K562 (cell line): ENCODE data around the gene MS4A6E. TPM values are rescaled to one million over a fixed set of nuclear protein-coding genes. Genes with fewer than 3 reads are reported as not detected.

Experiments used
- ATAC-seq: fragments of 200-7000 bp; cut with Tn5 transposase; 3 replicates; pipeline ENCODE4 v1.9.1; 2020; ENCODE audit warnings: moderate library complexity
- BruUV-seq: library from RNA; stranded (reverse); fragments of 400-500 nt; replicated peaks from 2 replicates; lab custom pipeline; 2021; lab: Mats Ljungman, UMichigan
- CTCF ChIA-PET: fragments of 300-600 bp; formaldehyde crosslinking; extraction: SDS; loops from one replicate; lab custom pipeline; 2021; ENCODE audit warnings: low intra/inter-chr PET ratio; lab: Yijun Ruan, JAX
- POLR2A ChIA-PET: fragments of 300-600, 350-650 bp; sonication (Branson Sonifier 250); formaldehyde crosslinking; extraction: SDS; loops from one replicate; lab custom pipeline; 2021; ENCODE audit warnings: antibody characterized with exemption, inconsistent platforms; lab: Yijun Ruan, JAX
- DNase-seq, 4 experiments: peaks; one replicate each; pipeline versions ENCODE4 v3.0.0 to v3.0.0-alpha.2; 2011 to 2018; ENCODE audit warnings: low spot score in 3 of 4, mixed read lengths in 3 of 4; ENCODE audit errors: extremely low read depth in 1 of 4
- FAIRE-seq: peaks from 2 replicates; lab custom pipeline; 2011; peaks lifted over from hg19 to GRCh38; lab: Jason Lieb, UNC
- H2AFZ ChIP-seq: 2 replicates; pipeline ENCODE4 v1.6.0; 2011; ENCODE audit warnings: low read depth, low read length, control low read depth, inconsistent platforms
- H3K27ac ChIP-seq: fragments of 200-600 bp; 3 replicates; pipeline ENCODE4 v1.8.0; 2011; ENCODE audit warnings: low read depth, mild to moderate bottlenecking, control low read depth, inconsistent platforms, low read length, moderate library complexity, mixed read lengths; ENCODE audit errors: extremely low read depth
- H3K27me3 ChIP-seq, 2 experiments: fragments of 300-600 bp in 1 of 2; 2 replicates in 1 of 2; 3 replicates in 1 of 2; pipeline versions ENCODE4 v1.6.0 to v1.8.0; 2011; ENCODE audit warnings: inconsistent platforms in 2 of 2, low read length in 2 of 2, mild to moderate bottlenecking in 1 of 2, mixed read lengths in 1 of 2, moderate library complexity in 1 of 2; ENCODE audit not compliant: control insufficient read depth in 2 of 2, insufficient read depth in 2 of 2
- H3K36me3 ChIP-seq: fragments of 300-600 bp; 3 replicates; pipeline ENCODE4 v1.8.0; 2011; ENCODE audit warnings: mild to moderate bottlenecking, low read length, inconsistent platforms; ENCODE audit not compliant: control insufficient read depth, insufficient read depth
- H3K4me1 ChIP-seq, 2 experiments: fragments of 200-600 bp in 1 of 2; replicated peaks in 1 of 2; 2 replicates in 1 of 2; 3 replicates in 1 of 2; pipeline versions ENCODE4 v1.5.1 to v1.8.0; 2011; ENCODE audit warnings: inconsistent platforms in 2 of 2, low read length in 2 of 2, mild to moderate bottlenecking in 1 of 2, mixed read lengths in 1 of 2, moderate library complexity in 1 of 2; ENCODE audit not compliant: control insufficient read depth in 2 of 2, insufficient read depth in 2 of 2
- H3K4me2 ChIP-seq: 2 replicates; pipeline ENCODE4 v1.6.1; 2011; ENCODE audit warnings: low read length, control low read depth, inconsistent platforms, mixed read lengths; ENCODE audit not compliant: insufficient read depth
- H3K4me3 ChIP-seq: fragments of 200-600 bp; sonication (generic), shearing (Covaris generic); 2 replicates; pipeline ENCODE4 v1.5.1; 2016; ENCODE audit warnings: control low read depth, inconsistent platforms
- H3K79me2 ChIP-seq: fragments of 200-600 bp; 3 replicates; pipeline ENCODE4 v1.8.0; 2011; ENCODE audit warnings: low read length, inconsistent platforms; ENCODE audit not compliant: control insufficient read depth, insufficient read depth
- H3K9ac ChIP-seq, 2 experiments: 2 replicates each; pipeline versions ENCODE4 v1.6.0 to v1.6.1; 2011; ENCODE audit warnings: low read depth in 2 of 2, low read length in 2 of 2, control low read depth in 1 of 2, inconsistent platforms in 1 of 2, mild to moderate bottlenecking in 1 of 2, mixed read lengths in 1 of 2; ENCODE audit not compliant: insufficient read depth in 1 of 2
- H3K9me1 ChIP-seq: one replicate; pipeline ENCODE4 v1.6.0; 2011; ENCODE audit warnings: inconsistent platforms, mild to moderate bottlenecking, low read length, moderate library complexity; ENCODE audit not compliant: control insufficient read depth, insufficient read depth
- H3K9me3 ChIP-seq: replicated peaks from 2 replicates; pipeline ENCODE4 v1.5.1; 2011; ENCODE audit warnings: low read depth, low read length, inconsistent platforms; ENCODE audit not compliant: control insufficient read depth, insufficient read depth
- H4K20me1 ChIP-seq: replicated peaks from 2 replicates; pipeline ENCODE4 v1.6.1; 2011; ENCODE audit warnings: low read length, inconsistent platforms, mixed read lengths; ENCODE audit not compliant: control insufficient read depth, insufficient read depth
- ATF7 ChIP-seq: fragments of 450-650 bp; IDR thresholded peaks from 2 replicates; pipeline ENCODE4 v1.7.1; 2014; ENCODE audit warnings: mild to moderate bottlenecking, moderate library complexity
- DIDO1 ChIP-seq: fragments of 450-650 bp; IDR thresholded peaks from 2 replicates; pipeline ENCODE4 v1.6.1; 2016; ENCODE audit warnings: low read depth, missing biosample characterization, missing genetic modification characterization
- ETV6 ChIP-seq, 3 experiments: fragments of 150-350 bp in 1 of 3; sonication (generic) in 1 of 3; formaldehyde crosslinking in 1 of 3; IDR thresholded peaks; 2 replicates each; pipeline versions ENCODE4 v1.6.1 to v1.8.0; 2014 to 2022; ENCODE audit warnings: borderline replicate concordance in 2 of 3, low read depth in 2 of 3, antibody characterized with exemption in 1 of 3, low read length in 1 of 3, mild to moderate bottlenecking in 1 of 3, missing genetic modification reagents in 1 of 3
- FUS ChIP-seq: fragments of 200-400 bp; formaldehyde crosslinking; optimal IDR thresholded peaks from 2 replicates; pipeline ENCODE3; 2017; ENCODE audit warnings: low read depth, low read length
- KDM2B ChIP-seq: fragments of 250-450 bp; sonication (Bioruptor Pico); IDR thresholded peaks from 2 replicates; pipeline ENCODE4 v1.8.0; 2021; ENCODE audit warnings: mild to moderate bottlenecking, moderate library complexity
- NCOR1 ChIP-seq: fragments of 450-650 bp; IDR thresholded peaks from 2 replicates; pipeline ENCODE4 v1.6.1; 2016; ENCODE audit warnings: mild to moderate bottlenecking, moderate library complexity
- NRF1 ChIP-seq, 2 experiments: fragments of 450-650 bp; IDR thresholded peaks in 1 of 2; conservative IDR thresholded peaks in 1 of 2; 2 replicates each; pipeline ENCODE4 v1.6.1; 2014; ENCODE audit warnings: mild to moderate bottlenecking in 2 of 2
- SMARCC2 ChIP-seq: fragments of 450-650 bp; IDR thresholded peaks from 2 replicates; pipeline ENCODE4 v1.6.1; 2017; ENCODE audit warnings: antibody characterized with exemption, moderate library complexity, mild to moderate bottlenecking, low read depth
- ZNF583 ChIP-seq: fragments of 250-450 bp; sonication (Bioruptor Pico); IDR thresholded peaks from 2 replicates; pipeline ENCODE4 v1.4.0; 2020
- ZNF75A ChIP-seq: fragments of 450-650 bp; formaldehyde crosslinking; IDR thresholded peaks from 2 replicates; pipeline ENCODE4 v1.4.0; 2020; ENCODE audit warnings: mild to moderate bottlenecking
- WGBS: fragments of 100-300 bp; shearing (Covaris generic); methylation state at CpG from one replicate; pipeline ENCODE4 v1.1.6; 2016; ENCODE audit warnings: low coverage, mixed read lengths; ENCODE audit not compliant: insufficient coverage; ENCODE audit errors: missing lambda C conversion rate; 5-methylcytosine and 5-hydroxymethylcytosine counted together
- in situ Hi-C: fragments of 300-500 bp; cut with MboI; formaldehyde crosslinking; loops from 4 replicates; pipeline ENCODE4 v1.15.0; 2018; ENCODE audit warnings: inconsistent platforms, mixed read lengths
- intact Hi-C: fragments of 100-400 bp; cut with micrococcal nuclease; formaldehyde crosslinking; loops from 2 replicates; pipeline ENCODE4 v1.14.2; 2022
- polyA plus RNA-seq, 8 experiments: library from polyadenylated mRNA; depleted of rRNA in 4 of 8; stranded (reverse) in 5 of 8; unstranded in 3 of 8; fragments of >200 nt; fragmentation: Nextera tagmentation in 2 of 8; fragmentation: Illumina TruSeq in 1 of 8; extraction: Ambion mirVana in 2 of 8; extraction: Trizol in 1 of 8; gene quantifications; 2 replicates each; pipeline versions ENCODE4 v1.2.1 to v1.2.3, GENCODE V29; 2011 to 2014; ENCODE audit warnings: inconsistent platforms in 1 of 8, missing spikeins in 1 of 8
- total RNA-seq, 7 experiments: library from RNA; depleted of rRNA in 6 of 7; stranded (reverse); fragments of >200 nt in 6 of 7; fragmentation: Illumina TruSeq in 2 of 7; extraction: Trizol in 2 of 7; gene quantifications; 2 replicates each; pipeline versions ENCODE4 v1.2.1 to v1.2.3, GENCODE V29; 2011 to 2021; ENCODE audit warnings: low replicate concordance in 1 of 7
- TF ChIP-seq, protein P1 (sequence below): fragments of 200-800 bp; sonication (Bioruptor generic); IDR thresholded peaks from 2 replicates; pipeline ENCODE4 v1.6.1; 2017; ENCODE audit warnings: missing genetic modification characterization, missing compliant biosample characterization
- TF ChIP-seq, protein P2 (sequence below): sonication (generic); formaldehyde crosslinking; IDR thresholded peaks from 2 replicates; pipeline ENCODE4 v1.8.0; 2023; ENCODE audit warnings: missing genetic modification reagents, mild to moderate bottlenecking, borderline replicate concordance

The MS4A6E gene
- total and polyA plus RNA-seq, 9 of the 15 experiments (the other 6 are each of a cell fraction or from before 2014, with no cell fraction given) = 0.13 to 0.15 TPM; not detected in 7

DNA sequence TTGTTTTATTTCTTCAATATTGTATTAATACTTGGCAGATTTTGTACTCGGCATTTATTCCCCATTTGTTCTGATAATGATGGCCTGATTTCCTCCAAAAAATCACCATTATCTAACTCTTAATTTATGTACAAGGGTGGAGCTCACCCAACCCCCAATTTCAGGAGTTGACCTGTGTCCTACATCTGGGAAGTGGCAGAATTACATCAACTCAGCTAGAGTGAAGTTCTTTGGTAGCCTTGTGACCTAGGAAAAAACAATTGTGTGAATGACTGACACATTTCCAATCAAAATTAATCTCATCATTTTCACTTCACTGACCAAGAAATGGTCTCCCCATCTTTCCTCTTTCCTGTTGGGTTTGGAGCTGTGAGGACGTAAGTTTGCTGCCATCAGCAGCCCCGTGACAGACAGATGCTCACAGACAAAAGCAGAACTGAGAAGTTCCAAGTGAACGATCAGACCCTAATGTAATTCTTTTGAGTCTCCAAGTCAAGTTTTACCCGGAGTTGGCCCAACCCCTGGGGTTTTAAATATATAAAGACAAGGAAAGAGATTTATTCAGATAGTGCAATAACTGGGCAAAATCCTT, 16.6 kb upstream of the MS4A6E start:
- FAIRE-seq = no peak
- POLR2A ChIA-PET = interaction anchor here (1.7 kb wide), 1 partner anchor 9 kb away, joined by 5 read pairs; no protein-coding TSS in a partner anchor
- Histone ChIP-seq H3K36me3 (no peaks in the 10 kb centered on the region), H3K9me3 (no peaks in the 10 kb centered on the region), H3K9me1 (no peaks in the 10 kb centered on the region), H3K9ac (no peak overlapping the region), H3K27me3 (no peaks in the 10 kb centered on the region), H3K27ac (no peak overlapping the region), H3K4me1 (no peaks in the 10 kb centered on the region), H3K4me3 (no peak overlapping the region), H3K79me2 (no peaks in the 10 kb centered on the region), H4K20me1 (no peaks in the 10 kb centered on the region), H3K4me2 (no peak overlapping the region), H2AFZ (no peak overlapping the region)
- no TSS peak for BruUV-seq
- intact Hi-C loops = no loop called here
- 17% methylated on average over 4 of the region's 5 CpGs for WGBS
- TF ChIP-seq KDM2B (no peak), ZNF583 (CRISPR knock-in tag) (no peak), ZNF75A (CRISPR knock-in tag) (no peak), DIDO1 (no peak), NCOR1 (no peak), ATF7 (no peak), SMARCC2 (no peak), NRF1 (conservative IDR thresholded peaks at IDR 0.05 in 1 of 2, IDR thresholded peaks at IDR 0.05 in 1 of 2) (no peak), ETV6 (IDR thresholded peaks at IDR 0.05; ENCODE audit: borderline replicate concordance in 1 of 2, low read depth in 2 of 2, low read length in 1 of 2) (no peak), ETV6 (CRISPR knock-in tag; IDR thresholded peaks at IDR 0.05; ENCODE audit: borderline replicate concordance) (no peak), FUS (no peak)
- TF ChIP-seq, protein P1, sequence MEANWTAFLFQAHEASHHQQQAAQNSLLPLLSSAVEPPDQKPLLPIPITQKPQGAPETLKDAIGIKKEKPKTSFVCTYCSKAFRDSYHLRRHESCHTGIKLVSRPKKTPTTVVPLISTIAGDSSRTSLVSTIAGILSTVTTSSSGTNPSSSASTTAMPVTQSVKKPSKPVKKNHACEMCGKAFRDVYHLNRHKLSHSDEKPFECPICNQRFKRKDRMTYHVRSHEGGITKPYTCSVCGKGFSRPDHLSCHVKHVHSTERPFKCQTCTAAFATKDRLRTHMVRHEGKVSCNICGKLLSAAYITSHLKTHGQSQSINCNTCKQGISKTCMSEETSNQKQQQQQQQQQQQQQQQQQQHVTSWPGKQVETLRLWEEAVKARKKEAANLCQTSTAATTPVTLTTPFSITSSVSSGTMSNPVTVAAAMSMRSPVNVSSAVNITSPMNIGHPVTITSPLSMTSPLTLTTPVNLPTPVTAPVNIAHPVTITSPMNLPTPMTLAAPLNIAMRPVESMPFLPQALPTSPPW = no peak
- TF ChIP-seq, protein P2, sequence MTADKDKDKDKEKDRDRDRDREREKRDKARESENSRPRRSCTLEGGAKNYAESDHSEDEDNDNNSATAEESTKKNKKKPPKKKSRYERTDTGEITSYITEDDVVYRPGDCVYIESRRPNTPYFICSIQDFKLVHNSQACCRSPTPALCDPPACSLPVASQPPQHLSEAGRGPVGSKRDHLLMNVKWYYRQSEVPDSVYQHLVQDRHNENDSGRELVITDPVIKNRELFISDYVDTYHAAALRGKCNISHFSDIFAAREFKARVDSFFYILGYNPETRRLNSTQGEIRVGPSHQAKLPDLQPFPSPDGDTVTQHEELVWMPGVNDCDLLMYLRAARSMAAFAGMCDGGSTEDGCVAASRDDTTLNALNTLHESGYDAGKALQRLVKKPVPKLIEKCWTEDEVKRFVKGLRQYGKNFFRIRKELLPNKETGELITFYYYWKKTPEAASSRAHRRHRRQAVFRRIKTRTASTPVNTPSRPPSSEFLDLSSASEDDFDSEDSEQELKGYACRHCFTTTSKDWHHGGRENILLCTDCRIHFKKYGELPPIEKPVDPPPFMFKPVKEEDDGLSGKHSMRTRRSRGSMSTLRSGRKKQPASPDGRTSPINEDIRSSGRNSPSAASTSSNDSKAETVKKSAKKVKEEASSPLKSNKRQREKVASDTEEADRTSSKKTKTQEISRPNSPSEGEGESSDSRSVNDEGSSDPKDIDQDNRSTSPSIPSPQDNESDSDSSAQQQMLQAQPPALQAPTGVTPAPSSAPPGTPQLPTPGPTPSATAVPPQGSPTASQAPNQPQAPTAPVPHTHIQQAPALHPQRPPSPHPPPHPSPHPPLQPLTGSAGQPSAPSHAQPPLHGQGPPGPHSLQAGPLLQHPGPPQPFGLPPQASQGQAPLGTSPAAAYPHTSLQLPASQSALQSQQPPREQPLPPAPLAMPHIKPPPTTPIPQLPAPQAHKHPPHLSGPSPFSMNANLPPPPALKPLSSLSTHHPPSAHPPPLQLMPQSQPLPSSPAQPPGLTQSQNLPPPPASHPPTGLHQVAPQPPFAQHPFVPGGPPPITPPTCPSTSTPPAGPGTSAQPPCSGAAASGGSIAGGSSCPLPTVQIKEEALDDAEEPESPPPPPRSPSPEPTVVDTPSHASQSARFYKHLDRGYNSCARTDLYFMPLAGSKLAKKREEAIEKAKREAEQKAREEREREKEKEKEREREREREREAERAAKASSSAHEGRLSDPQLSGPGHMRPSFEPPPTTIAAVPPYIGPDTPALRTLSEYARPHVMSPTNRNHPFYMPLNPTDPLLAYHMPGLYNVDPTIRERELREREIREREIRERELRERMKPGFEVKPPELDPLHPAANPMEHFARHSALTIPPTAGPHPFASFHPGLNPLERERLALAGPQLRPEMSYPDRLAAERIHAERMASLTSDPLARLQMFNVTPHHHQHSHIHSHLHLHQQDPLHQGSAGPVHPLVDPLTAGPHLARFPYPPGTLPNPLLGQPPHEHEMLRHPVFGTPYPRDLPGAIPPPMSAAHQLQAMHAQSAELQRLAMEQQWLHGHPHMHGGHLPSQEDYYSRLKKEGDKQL = no peak
- no peak for ATAC-seq
- CTCF ChIA-PET = no interaction called here
- no peak for DNase-seq
- in situ Hi-C loops = no loop called here
